HG03565 (cell line): ENCODE data around the gene EIF2B4.
"Not testable (repeated sequence)": the region's sequence is repeated elsewhere in the genome, so short reads cannot be mapped to it uniquely, and the experiment has no call there.

ENCODE experiments used
- ATAC-seq: cut with Tn5 transposase; IDR thresholded peaks from one replicate; pipeline ENCODE4 v1.9.1; 2021; ENCODE audit warnings: mild to moderate bottlenecking, moderate library complexity; ENCODE audit not compliant: unreplicated experiment

EIF2B4 gene

DNA sequence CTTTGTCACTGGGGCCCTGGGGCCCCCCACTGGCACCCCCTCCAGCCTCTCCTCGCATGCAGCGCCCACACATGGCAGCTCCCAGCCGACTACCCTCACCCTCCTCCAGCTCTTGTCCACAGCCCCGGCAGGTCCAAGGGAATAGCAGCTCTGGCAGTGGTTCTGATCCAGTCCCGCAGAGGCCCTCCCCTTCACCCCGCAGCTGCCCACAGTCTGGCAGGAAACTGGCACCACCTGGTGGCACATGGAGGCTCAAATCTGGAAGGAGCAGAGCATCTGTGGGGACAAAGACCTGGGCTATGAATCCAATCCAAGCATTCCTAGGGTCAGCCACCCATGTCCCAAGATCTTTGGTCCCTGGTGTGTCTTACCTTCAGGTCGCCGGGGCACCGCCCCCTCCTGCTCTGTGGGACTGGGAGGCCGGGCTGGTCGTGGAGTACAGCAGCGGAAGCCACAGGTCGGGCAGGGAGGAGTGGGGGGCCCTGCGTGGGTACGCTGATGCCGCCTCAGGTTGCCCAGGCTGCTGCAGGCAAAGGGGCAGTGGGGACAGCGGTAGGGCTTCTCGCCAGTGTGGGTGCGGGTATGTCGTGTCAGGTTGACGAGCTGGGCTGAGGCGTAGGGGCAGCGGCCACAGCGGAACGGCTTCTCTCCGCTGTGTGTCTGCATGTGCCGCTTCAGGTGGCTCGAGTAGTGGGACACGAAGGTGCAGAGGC is 8.1 kb upstream of the EIF2B4 start:
- ATAC-seq, result no peak

DNA sequence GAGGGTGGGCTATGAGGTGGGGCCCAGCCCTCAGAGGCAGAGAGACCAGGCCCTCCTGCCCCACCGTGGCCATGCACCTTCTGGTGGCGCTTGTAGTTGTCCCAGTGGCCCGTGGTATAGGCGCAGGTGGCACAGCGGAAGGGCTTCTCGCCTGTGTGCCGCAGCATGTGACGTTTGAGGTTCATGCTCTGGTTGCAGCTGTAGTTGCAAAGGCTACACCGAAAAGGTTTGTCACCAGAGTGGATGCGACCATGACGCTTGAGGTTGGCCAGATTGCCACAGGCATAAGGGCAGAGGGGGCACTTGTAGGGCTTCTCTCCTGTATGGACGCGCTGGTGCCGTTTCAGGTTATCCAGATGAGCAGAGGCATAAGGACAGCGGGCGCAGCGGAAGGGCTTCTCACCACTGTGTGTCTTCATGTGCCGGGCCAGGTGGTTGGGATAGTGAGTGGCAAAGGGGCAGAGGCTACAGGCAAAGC is 7.5 kb upstream of the EIF2B4 start:
- no peak for ATAC-seq

DNA sequence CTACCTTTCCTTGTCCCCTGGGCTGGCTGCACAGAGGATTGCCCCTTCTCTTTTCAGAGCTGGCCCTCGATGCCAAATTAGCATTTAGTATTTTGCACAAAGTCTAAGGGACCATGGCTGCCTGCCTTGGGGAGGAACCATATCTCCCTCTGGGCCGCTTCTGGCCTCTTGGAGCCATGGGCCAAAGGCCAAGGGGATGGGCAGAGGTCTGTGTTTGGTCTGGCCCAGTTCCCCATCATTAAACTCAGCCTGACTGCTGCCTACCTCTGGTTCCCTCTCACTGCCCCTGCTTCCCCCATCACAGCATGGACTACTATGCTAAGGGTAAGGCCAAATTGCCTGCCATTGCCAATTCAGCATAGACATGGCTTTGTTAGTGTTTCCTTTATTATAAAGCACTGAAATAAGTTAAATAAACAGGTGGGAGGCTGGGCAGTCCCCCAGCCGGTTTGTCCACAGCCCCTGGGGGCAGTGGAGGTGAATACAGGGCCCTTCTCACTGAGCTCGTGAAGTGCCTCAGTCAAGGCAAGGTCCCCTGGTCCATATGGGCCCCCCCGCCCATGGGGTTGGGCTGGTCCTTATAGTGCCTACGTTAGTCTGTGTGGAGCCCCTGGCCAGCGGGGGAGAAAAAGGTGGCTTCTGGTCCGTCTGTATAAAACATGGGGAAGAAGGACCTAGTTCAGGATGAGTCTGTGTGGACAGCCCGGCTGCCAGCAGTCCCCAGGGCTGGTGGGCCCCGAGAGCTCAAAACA is 6.9 kb upstream of the EIF2B4 start:
- no peak for ATAC-seq

DNA sequence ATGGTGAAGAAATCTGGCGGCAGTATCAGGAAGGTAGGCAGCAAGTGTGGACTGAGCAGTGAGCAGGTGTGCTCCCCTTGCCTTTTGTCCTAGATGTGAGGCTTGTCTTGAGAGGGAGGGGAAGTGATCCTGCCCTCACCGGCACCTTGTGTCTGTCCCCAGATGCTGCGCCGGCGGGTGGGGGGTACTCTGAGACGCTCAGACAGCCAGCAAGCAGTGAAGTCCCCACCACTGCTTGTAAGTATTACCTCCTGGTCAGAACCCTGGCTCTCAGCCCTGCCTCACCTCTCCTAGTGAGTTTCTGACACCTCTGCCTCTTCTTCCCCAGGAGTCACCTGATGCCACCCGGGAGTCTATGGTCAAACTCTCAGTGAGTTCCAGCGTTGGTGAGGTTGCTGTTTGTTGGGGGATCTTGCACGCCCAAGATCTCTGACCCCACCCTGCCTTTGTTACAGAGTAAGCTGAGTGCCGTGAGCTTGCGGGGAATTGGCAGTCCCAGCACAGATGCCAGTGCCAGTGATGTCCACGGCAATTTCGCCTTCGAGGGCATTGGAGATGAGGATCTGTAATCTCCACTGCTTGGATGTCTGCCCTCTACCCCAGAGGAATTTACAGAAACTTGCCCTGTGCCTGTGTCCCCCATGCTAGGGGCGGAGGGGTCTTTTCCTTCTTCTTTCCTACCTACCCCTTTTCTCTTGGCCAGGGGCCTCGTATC is 6.2 kb upstream of the EIF2B4 start:
- ATAC-seq, result no peak

DNA sequence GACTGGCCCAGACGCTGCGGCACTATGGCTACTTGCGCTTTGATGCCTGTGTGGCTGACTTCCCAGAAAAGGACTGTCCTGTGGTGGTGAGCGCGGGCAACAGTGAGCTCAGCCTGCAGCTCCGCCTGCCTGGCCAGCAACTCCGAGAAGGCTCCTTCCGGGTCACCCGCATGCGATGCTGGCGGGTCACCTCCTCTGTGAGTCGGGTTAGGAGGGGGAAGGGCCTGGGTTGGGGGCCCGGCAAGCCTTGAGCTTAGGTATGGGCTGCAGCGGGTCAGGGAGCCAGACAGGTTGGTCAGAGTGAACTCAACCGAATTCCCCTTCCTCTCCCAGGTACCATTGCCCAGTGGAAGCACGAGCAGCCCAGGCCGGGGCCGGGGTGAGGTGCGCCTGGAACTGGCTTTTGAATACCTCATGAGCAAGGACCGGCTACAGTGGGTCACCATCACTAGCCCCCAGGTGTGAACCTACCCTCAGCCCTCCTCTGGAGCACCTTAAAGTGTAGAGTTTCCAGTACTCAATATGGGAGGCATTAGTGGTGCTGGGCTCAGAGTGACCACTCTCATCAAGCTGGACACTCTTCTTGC is 5.5 kb upstream of the EIF2B4 start:
- no peak for ATAC-seq

DNA sequence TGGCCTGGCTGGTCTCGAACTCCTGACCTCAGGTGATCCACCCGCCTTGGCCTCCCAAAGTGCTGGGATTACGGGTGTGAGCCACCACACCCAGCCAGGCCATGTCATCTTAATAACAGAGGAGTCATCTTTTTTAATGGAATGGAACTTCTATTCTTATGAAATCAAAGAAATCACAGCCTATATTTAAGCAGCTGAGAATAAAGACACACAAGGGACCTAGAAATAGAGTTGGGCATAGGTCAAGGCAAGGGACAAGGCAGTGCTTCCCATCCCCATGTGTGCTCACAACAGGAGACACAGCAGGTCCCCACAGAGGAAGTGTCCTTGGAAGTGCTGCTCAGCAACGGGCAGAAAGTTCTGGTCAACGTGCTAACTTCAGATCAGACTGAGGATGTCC is 3.4 kb upstream of the EIF2B4 start:
- ATAC-seq, result no peak

DNA sequence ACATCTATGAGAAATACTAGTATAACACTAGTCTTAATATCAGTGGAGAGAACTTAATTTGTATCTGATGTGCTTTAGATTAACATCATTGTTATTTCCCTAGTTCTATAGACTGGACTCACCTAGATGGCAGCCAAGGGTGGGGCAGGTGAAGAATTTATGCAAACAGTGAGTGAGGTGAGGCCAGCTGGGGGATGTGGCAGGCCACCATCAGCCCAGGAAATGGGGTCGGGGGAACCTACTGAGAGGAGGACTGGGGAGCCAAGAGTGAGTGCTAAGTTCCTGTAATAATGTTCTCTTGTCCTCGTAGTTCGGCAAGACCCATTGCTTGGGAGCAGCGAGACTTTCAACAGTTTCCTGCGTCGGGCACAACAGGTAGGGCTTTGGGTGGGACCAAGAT is 2.8 kb upstream of the EIF2B4 start:
- no peak for ATAC-seq

DNA sequence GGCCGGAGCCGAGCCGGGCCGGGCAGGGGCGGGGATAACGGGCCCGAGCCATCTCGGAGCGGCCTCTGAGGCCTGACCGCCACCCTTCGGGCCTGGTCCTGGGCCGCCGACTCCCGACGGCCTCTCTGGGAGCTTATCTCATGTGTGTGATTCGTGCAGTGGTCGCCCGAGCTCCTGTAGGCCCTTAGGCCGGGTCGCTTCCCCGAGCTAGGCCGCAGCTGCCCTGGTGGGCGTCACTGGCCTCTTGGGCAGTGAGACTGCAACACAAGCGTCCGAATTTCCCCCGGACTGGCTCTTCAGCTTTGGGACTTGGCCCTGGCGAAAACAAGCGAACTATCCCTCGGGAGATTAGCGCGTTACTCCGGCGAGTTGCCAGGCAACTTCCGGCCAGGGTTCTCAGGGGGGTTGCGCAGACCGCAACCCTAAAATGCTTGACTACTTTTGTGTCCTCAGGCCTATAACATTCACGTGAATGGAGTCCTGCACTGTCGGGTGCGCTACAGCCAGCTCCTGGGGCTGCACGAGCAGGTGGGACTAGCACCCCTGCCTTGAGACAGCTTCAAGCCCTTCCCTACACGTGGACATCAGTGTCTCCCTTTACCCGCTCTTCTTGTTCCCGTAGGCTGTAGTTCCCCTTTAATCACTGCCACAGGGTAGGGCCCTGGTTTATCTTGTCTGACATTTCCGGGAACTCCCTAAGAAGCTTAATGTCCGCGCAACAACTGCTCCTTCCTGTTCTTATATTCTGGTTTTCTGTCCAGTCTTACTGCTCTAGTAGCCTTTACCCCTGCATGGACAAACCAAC is 880 bp upstream of the EIF2B4 start:
- ATAC-seq, result peak; percentile 13

DNA sequence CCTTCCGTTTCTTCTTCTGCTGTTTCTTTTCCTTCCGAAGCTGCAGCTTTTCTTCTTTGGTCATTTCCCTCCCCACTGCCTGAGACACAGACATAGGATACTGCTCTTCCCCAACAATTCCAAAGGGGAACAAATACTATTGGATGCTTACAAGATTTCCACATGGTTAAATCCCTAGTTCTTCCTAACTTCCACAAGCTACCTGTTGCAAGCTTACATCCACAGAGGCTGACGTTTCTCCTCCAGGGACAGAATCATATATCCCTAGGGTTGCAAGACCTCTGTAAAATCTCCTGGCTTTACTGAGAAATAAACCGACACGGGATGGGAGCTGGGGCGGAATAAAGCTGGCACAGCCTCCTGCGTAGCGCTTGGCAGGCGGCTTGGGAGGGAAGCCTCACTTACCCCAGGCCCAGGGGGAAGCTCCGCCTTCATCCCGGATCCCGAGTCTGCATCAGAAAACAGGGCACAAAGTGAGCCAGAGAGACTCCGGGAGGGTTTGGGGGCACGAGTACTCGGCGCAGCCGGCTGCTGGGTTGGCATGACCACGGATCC is 590 bp downstream of the EIF2B4 start:
- ATAC-seq, result no peak

DNA sequence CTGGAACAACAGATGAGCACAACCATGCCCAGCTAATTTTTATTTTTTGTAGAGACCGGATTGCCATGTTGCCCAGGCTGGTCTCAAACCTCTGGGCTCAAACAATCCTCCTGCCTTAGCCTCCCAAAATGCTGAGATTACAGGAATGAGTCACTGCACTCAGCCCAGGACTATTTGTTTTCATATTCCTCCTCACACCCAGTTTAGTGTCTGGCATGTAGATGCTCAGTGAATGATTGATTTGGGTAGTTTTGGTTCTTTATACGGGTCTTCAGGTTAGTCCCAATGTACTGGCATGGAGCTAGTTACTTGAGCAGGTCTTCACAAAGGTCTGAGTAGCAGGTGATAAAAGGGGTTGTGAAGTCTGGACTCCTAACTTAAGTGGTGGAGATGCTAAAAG is 6.2 kb downstream of the EIF2B4 start:
- no peak for ATAC-seq

DNA sequence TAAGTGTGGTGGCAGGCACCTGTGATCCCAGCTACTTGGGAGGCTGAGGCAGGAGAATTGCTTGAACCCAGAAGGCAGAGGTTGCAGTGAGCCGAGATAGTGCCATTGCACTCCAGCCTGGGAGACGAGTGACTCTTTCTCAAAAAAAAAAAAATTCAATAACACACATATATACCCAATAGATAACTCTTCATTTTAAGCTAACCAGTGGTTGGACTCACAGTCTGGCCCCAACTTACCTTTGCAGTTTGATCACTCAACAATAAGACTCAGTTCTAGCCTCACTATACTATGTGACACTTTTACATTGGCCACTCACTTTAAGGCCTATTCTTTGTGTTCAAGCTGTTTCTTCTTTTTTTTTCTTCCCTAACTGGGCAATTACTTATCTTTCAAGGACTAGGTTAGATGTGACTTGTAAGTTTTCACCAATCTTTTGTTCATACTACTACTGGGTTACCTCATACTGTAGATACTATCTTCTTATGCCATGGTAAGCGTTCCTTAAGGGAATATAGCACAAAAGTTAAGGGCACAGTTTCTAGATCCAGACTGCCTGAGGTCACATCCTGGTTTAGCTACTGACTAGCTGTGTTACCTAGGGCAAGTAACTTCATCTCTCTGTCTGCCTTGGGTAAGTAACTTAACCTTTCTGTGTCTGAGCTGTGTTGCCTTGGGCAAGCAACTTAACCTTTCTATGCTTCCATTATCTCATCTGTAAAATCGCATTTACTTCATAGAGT is 7.3 kb downstream of the EIF2B4 start:
- ATAC-seq, result no peak

DNA sequence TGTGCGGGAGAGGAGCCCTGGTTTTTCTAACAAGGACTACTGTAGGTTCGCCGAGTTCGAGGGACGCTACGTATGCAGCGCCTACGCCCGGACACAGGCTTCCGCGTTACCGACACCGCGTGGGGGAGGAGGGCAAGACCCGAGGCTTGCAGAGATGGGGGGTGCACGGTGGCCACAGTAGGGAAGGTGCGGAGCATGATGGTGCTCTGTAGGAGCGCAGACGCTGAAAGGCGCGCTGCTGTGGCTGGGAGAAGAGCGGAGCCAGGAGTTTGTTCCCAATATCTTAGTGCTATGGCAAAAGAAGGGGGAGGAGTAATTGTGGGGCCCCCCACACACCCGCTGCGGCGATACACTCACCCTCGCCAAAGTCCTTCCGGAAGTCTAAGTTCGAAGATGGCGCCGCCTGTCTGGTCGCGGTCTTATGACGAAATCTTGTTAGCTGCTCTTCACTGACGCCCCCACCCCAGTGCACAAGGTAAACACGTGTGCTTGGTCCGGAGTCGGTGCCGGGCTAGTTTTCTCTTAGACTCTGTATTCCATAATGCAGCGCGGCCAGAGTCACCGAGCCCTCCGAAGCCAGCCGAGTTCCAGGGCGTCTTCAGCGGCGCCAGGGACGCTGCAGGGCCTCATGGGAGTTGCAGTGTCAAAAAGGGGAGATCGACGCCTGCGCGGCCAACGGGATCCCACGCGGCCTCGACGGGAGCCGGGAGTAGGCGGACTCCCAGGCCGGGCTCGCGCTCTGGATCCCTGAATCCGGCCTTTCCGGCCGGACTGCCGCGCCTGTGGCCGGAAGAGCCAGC is 13.6 kb downstream of the EIF2B4 start, which contains the start of gene GTF3C2:
Gene GTF3C2, minus strand, starts transcription at position 383 of the 800 bp plus-strand sequence. CDS start 13,210 bp downstream, outside the sequence.
- peak; percentile 65 for ATAC-seq

DNA sequence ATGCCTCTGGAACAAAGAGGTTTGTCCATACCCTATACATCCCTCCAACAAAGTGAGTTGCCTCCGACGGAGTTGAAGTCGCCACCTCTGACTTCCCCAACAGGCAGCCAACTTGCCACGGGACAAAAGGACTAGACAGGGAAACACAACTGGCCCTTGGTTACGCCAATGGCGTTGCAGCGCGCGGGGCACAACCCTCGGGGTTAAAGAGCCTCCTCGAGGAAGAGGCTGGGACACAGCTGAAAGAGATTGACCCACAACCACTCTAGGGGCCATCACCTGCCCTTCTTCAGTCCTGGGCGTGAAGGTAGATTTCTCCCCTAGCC is 14.1 kb downstream of the EIF2B4 start:
- peak; percentile 25 for ATAC-seq

DNA sequence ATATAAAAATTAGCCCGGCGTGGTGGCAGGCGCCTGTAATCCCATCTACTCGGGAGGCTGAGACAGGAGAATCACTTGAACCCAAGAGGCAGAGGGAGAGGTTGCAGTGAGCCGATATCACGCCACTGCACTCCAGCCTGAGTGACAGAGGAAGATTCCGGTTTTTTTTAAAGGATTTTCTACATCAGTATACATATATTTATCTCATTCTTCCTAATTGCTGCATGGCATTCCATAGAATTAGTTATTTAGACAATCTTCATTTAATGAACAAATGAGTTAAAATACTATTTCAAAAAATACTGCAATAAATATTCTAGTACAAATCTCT is 15.6 kb downstream of the EIF2B4 start:
- no peak for ATAC-seq

DNA sequence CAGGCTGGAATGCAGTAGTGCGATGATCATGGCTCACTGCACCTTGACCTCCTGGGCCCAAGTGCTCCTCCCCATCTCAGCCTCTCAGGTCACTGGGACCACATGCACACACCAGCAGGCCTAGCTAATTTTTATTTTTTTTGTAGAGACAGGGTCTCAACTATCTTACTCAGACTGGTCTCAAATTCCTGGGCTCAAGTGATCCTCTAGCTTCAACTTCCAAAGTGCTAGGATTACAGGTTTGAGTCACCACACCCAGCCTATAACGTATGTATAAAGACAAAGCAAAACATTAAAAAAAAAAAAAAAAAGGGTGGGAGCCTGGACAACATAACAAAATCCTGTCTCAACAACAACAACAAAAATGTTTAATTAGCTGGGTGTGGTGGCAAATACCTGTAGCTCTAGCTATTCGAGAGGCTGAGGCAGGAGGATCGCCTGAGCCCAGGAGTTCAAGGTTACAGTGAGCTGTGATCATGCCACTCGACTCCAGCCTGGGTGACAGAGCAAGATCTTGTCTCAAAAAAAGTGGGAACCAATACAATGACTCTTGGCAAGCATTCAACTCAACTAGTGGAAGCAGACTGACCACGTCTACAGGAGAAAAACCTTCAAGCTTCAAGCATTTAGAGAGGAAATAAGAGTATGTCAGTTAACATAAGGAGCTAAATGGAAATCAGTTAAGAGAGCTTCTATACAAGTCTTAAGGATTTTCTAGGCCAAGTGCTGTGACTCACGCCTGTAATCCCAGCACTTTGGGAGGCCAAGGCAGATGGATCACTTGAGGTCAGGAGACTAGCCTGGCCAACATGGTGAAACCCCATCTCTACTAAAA is 16.2 kb downstream of the EIF2B4 start:
- no peak for ATAC-seq

DNA sequence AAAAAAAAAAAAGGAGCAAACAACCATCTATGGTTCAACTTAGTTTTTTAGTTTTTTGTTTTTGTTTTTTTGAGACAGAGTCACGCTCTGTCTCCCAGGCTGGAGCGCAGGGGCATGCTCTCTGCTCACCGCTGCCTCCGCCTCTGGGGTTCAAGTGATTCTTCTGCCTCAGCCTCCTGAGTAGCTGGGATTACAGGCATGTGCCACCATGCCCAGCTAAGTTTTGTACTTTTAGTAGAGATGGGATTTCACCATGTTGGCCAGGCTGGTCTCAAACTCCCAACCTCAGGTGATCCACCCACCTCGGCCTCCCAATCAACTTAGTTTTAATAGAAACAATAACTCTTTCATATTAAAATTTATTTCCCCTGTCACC is 16.8 kb downstream of the EIF2B4 start:
- ATAC-seq, result not testable (repeated sequence)

DNA sequence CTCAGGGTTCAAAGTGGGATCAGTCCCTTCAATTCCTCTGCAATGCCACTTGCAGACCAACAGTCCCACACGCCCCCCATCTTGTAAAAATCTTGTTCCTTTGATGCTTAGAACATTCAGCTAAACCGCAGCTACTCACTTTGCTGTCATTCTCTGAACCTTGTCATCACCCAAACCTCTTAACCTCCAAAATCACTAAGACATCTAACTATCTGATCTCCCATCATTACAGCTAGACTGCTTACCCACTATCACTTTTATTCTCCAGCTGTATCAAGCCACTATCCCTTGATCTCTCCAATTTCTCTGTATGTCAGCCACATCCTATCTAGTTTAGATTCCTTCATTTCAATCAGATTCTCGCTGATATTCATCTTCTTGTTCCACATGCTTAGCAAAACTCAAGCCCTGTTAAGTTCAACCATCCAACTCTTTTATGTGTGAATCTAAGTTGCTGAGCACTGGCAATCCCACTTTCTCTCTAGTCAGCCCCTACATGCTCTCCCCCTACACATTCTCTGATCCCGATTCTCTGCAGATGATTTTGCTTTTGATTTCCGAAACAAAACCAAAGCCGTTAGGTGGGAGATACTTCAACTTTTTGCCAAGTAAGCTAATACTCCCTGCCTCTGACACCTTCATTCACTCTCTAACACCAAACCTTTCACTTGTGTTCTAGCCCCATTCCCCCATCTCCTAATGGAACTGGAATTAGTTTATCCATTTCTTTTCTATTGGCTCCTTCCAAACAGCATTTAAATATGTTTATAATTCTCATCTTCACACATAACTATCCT is 18.1 kb downstream of the EIF2B4 start:
- no peak for ATAC-seq
